Thymus (tissue), 11 donors: ENCODE results near the gene HRAS. TPM values are rescaled to one million over a fixed set of nuclear protein-coding genes. Genes with fewer than 3 reads are reported as not detected.

Experiments
- DNase-seq, 9 donors: peaks; one replicate each; pipeline ENCODE4 v3.0.0-alpha.2; 2013; ENCODE audit warnings: low spot score in 9 of 9, low read depth in 6 of 9, missing footprints in 1 of 9
- H3K27ac ChIP-seq, 2 donors: one replicate each; pipeline ENCODE4 v1.5.1; 2013; ENCODE audit warnings: control low read depth in 1 of 2, low read depth in 1 of 2, low read length in 1 of 2, mild to moderate bottlenecking in 1 of 2, moderate library complexity in 1 of 2
- H3K27me3 ChIP-seq, 2 donors: one replicate each; pipeline ENCODE4 v1.5.1; 2013; ENCODE audit warnings: low read length in 1 of 2; ENCODE audit not compliant: control insufficient read depth in 2 of 2, insufficient read depth in 1 of 2
- H3K36me3 ChIP-seq, 2 donors: one replicate each; pipeline ENCODE4 v1.5.1; 2013; ENCODE audit warnings: low read length in 1 of 2, mild to moderate bottlenecking in 1 of 2, moderate library complexity in 1 of 2; ENCODE audit not compliant: control insufficient read depth in 2 of 2, insufficient read depth in 2 of 2
- H3K4me1 ChIP-seq, 2 donors: one replicate each; pipeline ENCODE4 v1.5.1; 2013; ENCODE audit warnings: low read length in 2 of 2; ENCODE audit not compliant: control insufficient read depth in 2 of 2, insufficient read depth in 2 of 2
- H3K4me3 ChIP-seq, 2 donors: one replicate each; pipeline ENCODE4 v1.5.1; 2013; ENCODE audit warnings: low read length in 2 of 2, control low read depth in 1 of 2, mild to moderate bottlenecking in 1 of 2
- H3K9me3 ChIP-seq, 2 donors: one replicate each; pipeline ENCODE4 v1.5.1; 2013; ENCODE audit warnings: low read length in 1 of 2, mild to moderate bottlenecking in 1 of 2; ENCODE audit not compliant: control insufficient read depth in 2 of 2, insufficient read depth in 1 of 2
- WGBS: extraction: QIAGEN DNeasy Blood & Tissue Kit; methylation state at CpG from one replicate; pipeline ENCODE4 v1.1.7; 2013; 5-methylcytosine and 5-hydroxymethylcytosine counted together
- polyA plus RNA-seq: library from polyadenylated mRNA; stranded (reverse); fragments of 200-250 nt; gene quantifications from one replicate; pipeline ENCODE4 v1.2.3, GENCODE V29; 2013
- total RNA-seq: library from RNA; stranded (reverse); fragments of 120-200 nt; gene quantifications from one replicate; pipeline ENCODE4 v1.2.4, GENCODE V29; 2013
- donor health status: healthy.

HRAS gene
- total and polyA plus RNA-seq, 2 donors = 44.1 to 145 TPM

GRCh38 chr11:556662-557256 is 21.4 kb upstream of the HRAS start:
- Histone ChIP-seq H3K9me3 (peaks cover 0 to 1% of the 10 kb centered on the region in 2 donors), H3K27ac (no peak overlapping the region), H3K4me1 (peaks cover 20 to 27% of the 10 kb centered on the region in 2 donors), H3K4me3 (no peak overlapping the region), H3K27me3 (peaks cover 44 to 74% of the 10 kb centered on the region in 2 donors), H3K36me3 (no peaks in the 10 kb centered on the region)
- WGBS = 75% methylated on average over 22 of the region's 22 CpGs
- no peak for DNase-seq

GRCh38 chr11:555780-556661 is 20.6 kb upstream of the HRAS start:
- no peak for DNase-seq

GRCh38 chr11:555227-555779 is 19.9 kb upstream of the HRAS start:
- peak overlapping the region in 1 of 2 donors; percentile 12 for H3K27ac ChIP-seq
- DNase-seq = no peak
- H3K36me3 ChIP-seq = no peaks in the 10 kb centered on the region
- H3K9me3 ChIP-seq = peaks cover 0 to 1% of the 10 kb centered on the region in 2 donors
- peaks cover 44 to 74% of the 10 kb centered on the region in 2 donors for H3K27me3 ChIP-seq
- WGBS = 1% methylated on average over 56 of the region's 57 CpGs
- H3K4me3 ChIP-seq = peak overlapping the region in 1 of 2 donors; percentile 61
- H3K4me1 ChIP-seq = peaks cover 15 to 20% of the 10 kb centered on the region in 2 donors

More at GRCh38 chr11:555780-556661, 20.6 kb upstream of the HRAS start:
- peaks cover 44 to 74% of the 10 kb centered on the region in 2 donors for H3K27me3 ChIP-seq
- H3K4me3 ChIP-seq = peak overlapping the region in 1 of 2 donors; percentile 61
- WGBS = 5% methylated on average over 104 of the region's 104 CpGs
- H3K27ac ChIP-seq = no peak overlapping the region
- peaks cover 0 to 1% of the 10 kb centered on the region in 2 donors for H3K9me3 ChIP-seq
- H3K36me3 ChIP-seq = no peaks in the 10 kb centered on the region
- peaks cover 16 to 22% of the 10 kb centered on the region in 2 donors for H3K4me1 ChIP-seq

GRCh38 chr11:554428-555226 is 19.3 kb upstream of the HRAS start:
- WGBS = 23% methylated on average over 51 of the region's 60 CpGs
- Histone ChIP-seq H3K27ac (no peak overlapping the region), H3K9me3 (peaks cover 0 to 1% of the 10 kb centered on the region in 2 donors), H3K36me3 (no peaks in the 10 kb centered on the region), H3K4me1 (peaks cover 11 to 13% of the 10 kb centered on the region in 2 donors), H3K4me3 (peak overlapping the region in 1 of 2 donors; percentile 61), H3K27me3 (peaks cover 44 to 70% of the 10 kb centered on the region in 2 donors)
- DNase-seq = peak in 8 of 9 donors; percentile 62 to 91 (median 82)

- DNase-seq = no peak
- peaks cover 42 to 67% of the 10 kb centered on the region in 2 donors for H3K27me3 ChIP-seq
- peaks cover 11 to 13% of the 10 kb centered on the region in 2 donors for H3K4me1 ChIP-seq
- no peaks in the 10 kb centered on the region for H3K36me3 ChIP-seq
- WGBS = 70% methylated on average over 11 of the region's 11 CpGs
- no peak overlapping the region for H3K27ac ChIP-seq
- H3K4me3 ChIP-seq = no peak overlapping the region
- H3K9me3 ChIP-seq = peaks cover 0 to 1% of the 10 kb centered on the region in 2 donors
Measured at GRCh38 chr11:553988-554340, 18.6 kb upstream of the HRAS start.

GRCh38 chr11:553083-553987 is 18.0 kb upstream of the HRAS start:
- no peak for DNase-seq
- Histone ChIP-seq H3K9me3 (peaks cover 0 to 1% of the 10 kb centered on the region in 2 donors), H3K4me3 (no peak overlapping the region), H3K27ac (no peak overlapping the region), H3K4me1 (peaks cover 11 to 13% of the 10 kb centered on the region in 2 donors), H3K36me3 (no peaks in the 10 kb centered on the region), H3K27me3 (peaks cover 36 to 61% of the 10 kb centered on the region in 2 donors)
- 94% methylated on average over 27 of the region's 27 CpGs for WGBS

- Histone ChIP-seq H3K4me3 (no peak overlapping the region), H3K27me3 (peaks cover 18 to 43% of the 10 kb centered on the region in 2 donors), H3K36me3 (no peaks in the 10 kb centered on the region), H3K27ac (no peak overlapping the region), H3K4me1 (peaks cover 11 to 13% of the 10 kb centered on the region in 2 donors), H3K9me3 (no peaks in the 10 kb centered on the region)
- WGBS = 92% methylated on average over 12 of the region's 12 CpGs
- no peak for DNase-seq
Measured at GRCh38 chr11:551596-551995, 16.2 kb upstream of the HRAS start.

GRCh38 chr11:551131-551530 is 15.8 kb upstream of the HRAS start:
- H3K4me3 ChIP-seq = no peak overlapping the region
- H3K9me3 ChIP-seq = no peaks in the 10 kb centered on the region
- H3K27me3 ChIP-seq = peaks cover 14 to 39% of the 10 kb centered on the region in 2 donors
- H3K27ac ChIP-seq = no peak overlapping the region
- H3K4me1 ChIP-seq = peaks cover 9 to 11% of the 10 kb centered on the region in 2 donors
- WGBS = 84% methylated on average over 16 of the region's 16 CpGs
- DNase-seq = no peak
- H3K36me3 ChIP-seq = no peaks in the 10 kb centered on the region
